Stimulated activated CD4-positive, alpha-beta T cell treated with anti-CD3 and anti-CD28 coated beads, Interleukin-12 subunit alpha, Interleukin-12 subunit beta, amount 100 ng/mL, for 24 hours (primary cell): ENCODE data around the gene TMEM258.

ENCODE experiments used
- DNase-seq, 2 experiments: peaks; one replicate each; pipeline ENCODE4 v3.0.0-alpha.2; 2020; ENCODE audit warnings: low read depth in 2 of 2

Gene TMEM258

GRCh38 chr11:61743486-61744095 is 48.8 kb downstream of the TMEM258 start:
- no peak for DNase-seq

- no peak for DNase-seq
Observed at GRCh38 chr11:61742391-61742790, 50.0 kb downstream of the TMEM258 start.

- DNase-seq, result no peak
Observed at GRCh38 chr11:61739966-61740365, 52.4 kb downstream of the TMEM258 start.

- no peak for DNase-seq
Observed at GRCh38 chr11:61739413-61739812, 53.0 kb downstream of the TMEM258 start.
